Measurements from ENCODE around the gene HTATIP2.
"Not testable (repeated sequence)": the region's sequence is repeated elsewhere in the genome, so short reads cannot be mapped to it uniquely, and the experiment has no call there.

The HTATIP2 gene

GRCh38 chr11:20363500-20364340 lies at the start of gene HTATIP2:
Gene HTATIP2 (plus strand): TSS chr11:20363714. CDS start chr11:20364238, 524 bp downstream.
- peak; percentile 55 to 69 for DNase-seq (ENCODE audit: low read depth in 2 of 2)

- DNase-seq (ENCODE audit: low read depth in 2 of 2), result no peak
Measured at GRCh38 chr11:20315800-20316199, 47.7 kb upstream of the HTATIP2 start.

GRCh38 chr11:20321177-20321576 lies 42.3 kb upstream of the HTATIP2 start:
- no peak for DNase-seq (ENCODE audit: low read depth in 2 of 2)

GRCh38 chr11:20327377-20327935 lies 36.1 kb upstream of the HTATIP2 start:
- no peak for DNase-seq (ENCODE audit: low read depth in 2 of 2)

GRCh38 chr11:20336056-20336455 lies 27.5 kb upstream of the HTATIP2 start:
- no peak for DNase-seq (ENCODE audit: low read depth in 2 of 2)

GRCh38 chr11:20337526-20338154 lies 25.9 kb upstream of the HTATIP2 start:
- no peak for DNase-seq (ENCODE audit: low read depth in 2 of 2)

- DNase-seq (ENCODE audit: low read depth in 2 of 2), result no peak
Measured at GRCh38 chr11:20342347-20343141, 21.0 kb upstream of the HTATIP2 start.

GRCh38 chr11:20351136-20351535 lies 12.4 kb upstream of the HTATIP2 start:
- DNase-seq (ENCODE audit: low read depth in 2 of 2), result no peak

- DNase-seq (ENCODE audit: low read depth in 2 of 2), result no peak
Measured at GRCh38 chr11:20351751-20352262, 11.7 kb upstream of the HTATIP2 start.

- no peak for DNase-seq (ENCODE audit: low read depth in 2 of 2)
Measured at GRCh38 chr11:20353829-20354434, 9.6 kb upstream of the HTATIP2 start.

GRCh38 chr11:20355221-20356219 lies 8.0 kb upstream of the HTATIP2 start:
- DNase-seq (ENCODE audit: low read depth in 2 of 2), result no peak

- DNase-seq (ENCODE audit: low read depth in 2 of 2), result no peak
Measured at GRCh38 chr11:20357150-20357549, 6.4 kb upstream of the HTATIP2 start.

GRCh38 chr11:20360650-20361049 lies 2.9 kb upstream of the HTATIP2 start:
- no peak for DNase-seq (ENCODE audit: low read depth in 2 of 2)

GRCh38 chr11:20362481-20362880 lies 1.0 kb upstream of the HTATIP2 start:
- no peak for DNase-seq (ENCODE audit: low read depth in 2 of 2)

GRCh38 chr11:20363149-20363499 lies 390 bp upstream of the HTATIP2 start:
- DNase-seq (ENCODE audit: low read depth in 2 of 2), result no peak

GRCh38 chr11:20364341-20364792 lies 853 bp downstream of the HTATIP2 start:
- no peak for DNase-seq (ENCODE audit: low read depth in 2 of 2)

- not testable (repeated sequence) for DNase-seq (ENCODE audit: low read depth in 2 of 2)
Measured at GRCh38 chr11:20365465-20365864, 2.0 kb downstream of the HTATIP2 start.

GRCh38 chr11:20367313-20367948 lies 3.9 kb downstream of the HTATIP2 start:
- peak; percentile 48 to 62 for DNase-seq (ENCODE audit: low read depth in 2 of 2)

- DNase-seq (ENCODE audit: low read depth in 2 of 2), result no peak
Measured at GRCh38 chr11:20368438-20368837, 4.9 kb downstream of the HTATIP2 start.

GRCh38 chr11:20369826-20370225 lies 6.3 kb downstream of the HTATIP2 start:
- DNase-seq (ENCODE audit: low read depth in 2 of 2), result no peak

Data from stimulated activated CD4-positive, alpha-beta T cell treated with anti-CD3 and anti-CD28 coated beads, Interleukin-4, amount 100 ng/mL, for 48 hours (primary cell).